Anterior cingulate cortex (tissue), 58 donors: Measurements from ENCODE around the gene MGST3.
"Not testable (repeated sequence)": the region's sequence is repeated elsewhere in the genome, so short reads cannot be mapped to it uniquely, and the experiment has no call there.

Experiments
- DNase-seq, 58 donors: peaks; one replicate each; lab custom pipeline; 2025; lab: John Stamatoyannopoulos, UW

MGST3 gene

GRCh38 chr1:165648919-165649572 lies 18.0 kb downstream of the MGST3 start:
- DNase-seq: no peak

- DNase-seq: no peak
Measured at GRCh38 chr1:165650981-165651625, 20.1 kb downstream of the MGST3 start.

GRCh38 chr1:165658766-165659580 lies 27.9 kb downstream of the MGST3 start:
- not testable (repeated sequence) for DNase-seq

- no peak for DNase-seq
Measured at GRCh38 chr1:165659581-165659895, 28.5 kb downstream of the MGST3 start.

- no peak for DNase-seq
Measured at GRCh38 chr1:165661703-165662102, 30.7 kb downstream of the MGST3 start.

- no peak for DNase-seq
Measured at GRCh38 chr1:165662186-165662585, 31.2 kb downstream of the MGST3 start.

- no peak for DNase-seq
Measured at GRCh38 chr1:165666152-165666825, 35.3 kb downstream of the MGST3 start.

- DNase-seq: no peak
Measured at GRCh38 chr1:165668184-165668583, 37.1 kb downstream of the MGST3 start.

GRCh38 chr1:165671526-165671925 lies 40.5 kb downstream of the MGST3 start:
- no peak for DNase-seq

- no peak for DNase-seq
Measured at GRCh38 chr1:165674599-165674998, 43.6 kb downstream of the MGST3 start.

- no peak for DNase-seq
Measured at GRCh38 chr1:165675794-165676193, 44.8 kb downstream of the MGST3 start.

GRCh38 chr1:165678509-165678908 lies 47.5 kb downstream of the MGST3 start:
- no peak for DNase-seq

- DNase-seq: no peak
Measured at GRCh38 chr1:165679282-165680036, 48.4 kb downstream of the MGST3 start.

- no peak for DNase-seq
Measured at GRCh38 chr1:165680303-165680702, 49.3 kb downstream of the MGST3 start.

GRCh38 chr1:165680773-165681172 lies 49.7 kb downstream of the MGST3 start:
- not testable (repeated sequence) for DNase-seq

- DNase-seq: no peak
Measured at GRCh38 chr1:165683848-165684485, 52.9 kb downstream of the MGST3 start.

- no peak for DNase-seq
Measured at GRCh38 chr1:165686121-165686970, 55.3 kb downstream of the MGST3 start.

- no peak for DNase-seq
Measured at GRCh38 chr1:165686971-165687433, 56.0 kb downstream of the MGST3 start.

GRCh38 chr1:165688046-165688445 lies 57.0 kb downstream of the MGST3 start:
- no peak for DNase-seq
